HG03280 (cell line): ENCODE results near the gene INPPL1.
"Not testable (repeated sequence)": the region's sequence is repeated elsewhere in the genome, so short reads cannot be mapped to it uniquely, and the experiment has no call there.

Experiments used
- ATAC-seq: cut with Tn5 transposase; IDR thresholded peaks from one replicate; pipeline ENCODE4 v1.9.1; 2021; ENCODE audit warnings: mild to moderate bottlenecking, moderate library complexity; ENCODE audit not compliant: unreplicated experiment

INPPL1 gene

GRCh38 chr11:72241291-72241781 is 16.8 kb downstream of the INPPL1 start:
- ATAC-seq: no peak

DNA sequence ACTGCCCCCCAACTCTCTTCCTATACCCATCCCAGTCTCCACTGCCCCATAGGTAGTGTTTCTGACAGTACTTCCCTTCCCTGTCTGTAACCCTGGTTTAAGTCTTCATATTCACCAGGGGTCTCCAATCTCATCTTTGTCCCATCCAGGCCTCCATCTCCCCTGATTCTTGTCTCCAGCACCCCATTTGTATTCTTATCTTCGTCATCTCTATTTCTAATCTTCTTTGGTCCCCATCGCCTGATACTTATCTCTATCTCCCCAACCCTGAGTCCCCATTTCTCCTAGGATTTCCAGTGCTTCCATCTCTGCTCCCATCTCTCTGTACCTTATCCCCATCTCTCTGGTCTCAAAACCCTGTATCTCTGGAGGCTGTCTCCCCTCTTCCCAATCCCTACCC is 17.6 kb downstream of the INPPL1 start:
- no peak for ATAC-seq

GRCh38 chr11:72243173-72244059 is 18.8 kb downstream of the INPPL1 start:
- no peak for ATAC-seq

- no peak for ATAC-seq
These were observed 19.4 kb downstream of the INPPL1 start, which contains the start of gene PHOX2A for GRCh38 chr11:72244060-72244360. TSS of gene PHOX2A (minus strand) at chr11:72244176. CDS start at chr11:72244004, 172 bp downstream.

DNA sequence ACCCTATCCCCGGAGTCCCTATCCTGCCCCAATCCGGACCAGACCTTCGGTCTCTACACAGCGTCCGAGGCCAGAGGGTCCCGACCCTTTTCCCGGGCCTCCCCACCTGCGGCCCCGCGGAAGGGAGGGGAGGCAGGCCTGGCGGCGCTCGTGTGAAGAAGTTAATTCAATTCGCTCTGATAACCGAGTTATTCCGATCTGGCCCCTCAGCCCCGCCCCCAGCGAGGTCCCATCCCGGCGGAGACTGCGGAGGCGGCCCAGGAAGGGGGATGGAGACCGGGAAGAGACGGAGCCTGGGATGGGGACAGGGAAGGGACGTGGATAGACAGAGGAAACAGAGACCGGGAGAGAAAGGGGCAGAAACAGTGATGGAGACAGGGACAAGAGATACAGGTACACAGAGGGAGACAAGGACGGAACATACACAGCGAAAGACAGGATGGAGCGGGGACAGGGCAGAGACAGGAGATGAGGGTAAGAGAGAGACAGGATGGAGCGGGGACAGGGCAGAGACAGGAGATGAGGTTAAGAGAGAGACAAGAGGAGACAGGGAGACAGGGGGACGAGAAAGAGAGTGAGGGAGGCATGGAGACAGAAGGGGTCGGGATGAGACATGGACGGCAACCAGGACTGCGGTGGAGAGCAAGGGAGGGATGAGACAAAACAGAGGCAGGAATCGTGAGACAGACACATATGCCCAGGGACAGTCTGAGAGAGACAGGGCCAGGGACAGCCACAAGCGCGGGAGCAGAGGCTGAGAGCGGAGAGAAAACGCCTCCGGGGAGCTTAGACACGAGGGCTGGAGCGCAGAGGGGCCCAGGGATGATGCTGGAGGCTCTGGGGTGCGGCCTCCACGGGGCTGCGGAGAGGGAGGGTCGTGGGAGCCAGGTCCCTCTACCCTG is 20.0 kb downstream of the INPPL1 start:
- no peak for ATAC-seq

- ATAC-seq: no peak
These were observed 20.8 kb downstream of the INPPL1 start for GRCh38 chr11:72245263-72245816.

DNA sequence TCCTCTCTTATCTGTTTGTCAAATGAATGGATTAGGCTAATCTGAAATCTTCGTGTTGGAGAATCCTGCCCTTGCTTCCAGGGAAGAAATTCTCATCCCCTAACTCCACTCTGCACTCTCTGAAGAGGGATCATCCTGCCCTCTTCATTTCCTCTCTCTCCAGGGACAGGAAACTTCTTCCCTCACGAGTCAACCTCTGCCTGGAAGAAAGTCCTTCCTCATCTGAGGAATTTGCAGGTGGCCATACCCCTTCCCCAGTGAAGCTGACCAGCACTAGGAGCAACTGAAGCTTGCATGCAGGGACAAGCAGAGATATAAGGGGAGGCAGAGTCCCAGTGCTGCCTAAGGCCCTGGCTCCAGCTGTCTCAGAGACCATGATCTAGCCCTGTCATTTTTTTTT is 23.0 kb downstream of the INPPL1 start:
- no peak for ATAC-seq

- ATAC-seq: no peak
These were observed 25.4 kb downstream of the INPPL1 start for GRCh38 chr11:72249961-72250360.

- no peak for ATAC-seq
These were observed 26.3 kb downstream of the INPPL1 start for GRCh38 chr11:72250661-72251464.

GRCh38 chr11:72251614-72252013 is 27.0 kb downstream of the INPPL1 start:
- no peak for ATAC-seq

GRCh38 chr11:72253392-72253791 is 28.8 kb downstream of the INPPL1 start:
- no peak for ATAC-seq

DNA sequence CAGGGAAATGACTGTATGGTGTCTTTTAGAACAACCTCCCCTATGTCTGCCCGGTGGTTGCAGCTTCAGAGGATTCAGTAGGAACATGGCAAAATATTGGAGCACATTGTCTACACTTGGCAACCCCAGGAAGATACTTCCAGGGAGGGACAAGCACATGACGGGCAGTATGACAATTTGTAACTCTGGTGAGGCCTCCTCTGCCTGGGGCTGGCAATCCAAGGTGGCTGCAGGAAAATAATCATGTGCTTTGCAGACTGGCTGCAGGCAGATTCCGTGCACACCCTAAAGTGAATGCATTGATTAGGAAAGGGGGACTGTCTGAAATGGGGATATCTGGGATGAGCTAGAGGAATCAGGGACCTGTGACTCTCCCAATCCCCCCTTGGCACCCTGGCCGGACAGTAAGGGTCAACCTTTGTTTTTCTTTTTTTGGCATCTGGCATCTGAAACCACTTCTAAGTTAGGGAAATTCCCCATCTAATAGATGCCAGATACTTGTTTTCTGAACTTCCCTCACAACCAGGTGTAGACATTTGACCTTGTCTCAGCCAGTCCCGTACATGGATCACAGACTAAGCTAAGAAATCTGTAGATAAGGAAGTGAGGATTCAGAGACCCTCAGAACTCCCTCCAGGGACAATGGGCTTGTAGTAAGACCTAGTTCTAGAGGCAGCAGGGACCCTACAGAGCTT is 29.9 kb downstream of the INPPL1 start:
- ATAC-seq: no peak

DNA sequence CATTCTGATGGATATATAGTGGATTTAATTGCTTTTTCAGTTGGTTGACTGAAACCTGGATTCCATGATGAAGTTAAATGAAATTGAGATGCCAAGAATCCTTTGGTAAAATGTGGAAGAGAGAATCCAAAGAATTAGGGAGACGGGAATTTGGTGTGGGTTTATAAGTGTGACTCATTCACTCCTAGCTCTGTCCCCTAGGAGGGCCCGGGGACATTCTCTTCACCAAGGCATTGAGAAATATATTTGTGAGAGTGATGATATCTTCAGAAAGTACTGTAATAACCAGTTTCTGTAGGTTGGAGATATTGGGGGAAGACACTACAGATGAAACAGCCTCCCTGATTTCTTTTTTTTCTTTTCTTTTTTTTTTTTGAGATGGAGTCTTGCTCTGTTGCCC is 33.0 kb downstream of the INPPL1 start:
- ATAC-seq: no peak

DNA sequence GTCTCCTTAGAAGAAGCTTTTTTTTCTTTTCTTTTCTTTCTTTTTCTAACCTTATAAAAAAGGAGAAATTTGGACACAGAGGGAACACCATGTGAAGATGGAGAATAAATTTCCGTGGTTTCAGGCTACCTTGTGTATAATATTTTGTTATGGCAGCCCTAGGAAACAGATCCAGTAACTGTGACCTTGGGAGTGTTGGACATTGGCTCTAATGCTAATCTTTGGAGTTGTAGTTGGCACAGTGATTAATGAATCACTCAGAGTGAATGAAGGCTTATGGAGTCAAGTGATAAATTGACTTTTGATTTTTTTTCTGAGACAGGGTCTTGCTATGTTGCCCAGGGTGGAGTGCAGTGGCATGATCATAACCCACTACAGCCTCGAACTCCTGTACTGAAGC is 34.9 kb downstream of the INPPL1 start:
- no peak for ATAC-seq

DNA sequence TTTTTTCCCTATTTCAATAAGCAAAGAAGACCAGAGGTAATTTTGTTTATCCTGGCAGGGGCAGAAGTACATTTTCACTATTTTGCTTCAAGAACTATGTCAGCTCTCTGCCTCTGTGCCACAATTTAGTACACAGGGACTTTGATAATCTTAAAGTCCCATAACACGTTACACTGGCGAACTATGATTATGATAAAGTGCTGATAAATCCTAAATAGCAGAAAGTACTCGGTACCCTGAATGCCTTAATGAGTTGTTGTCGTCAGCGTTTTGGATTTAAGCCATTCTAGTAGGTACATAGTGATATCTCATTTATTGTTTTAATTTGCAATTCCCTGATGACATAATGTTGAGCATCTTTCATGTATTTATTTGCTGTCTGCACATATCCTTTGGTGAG is 36.0 kb downstream of the INPPL1 start:
- no peak for ATAC-seq

- ATAC-seq: no peak
These were observed 38.8 kb downstream of the INPPL1 start for GRCh38 chr11:72263361-72263760.

- ATAC-seq: no peak
These were observed 41.4 kb downstream of the INPPL1 start for GRCh38 chr11:72265951-72266350.

DNA sequence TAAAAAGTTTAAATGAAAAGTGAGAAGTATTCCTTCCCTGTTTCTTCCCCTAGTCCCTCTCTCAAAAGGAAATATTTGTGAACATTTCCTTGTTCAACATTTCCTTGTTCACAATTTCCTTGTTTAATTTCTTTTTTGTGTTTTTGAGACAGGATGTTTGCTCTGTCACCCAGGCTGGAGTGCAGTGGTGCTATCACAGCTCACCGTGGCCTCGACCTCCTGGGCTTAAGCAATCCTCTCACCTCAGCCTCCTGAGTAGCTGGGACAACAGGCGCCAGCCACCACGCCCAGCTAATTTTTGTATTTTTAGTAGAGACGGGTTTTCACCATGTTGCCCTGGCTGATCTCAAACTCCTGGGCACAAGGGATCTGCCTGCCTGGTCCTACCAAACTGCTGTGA is 42.4 kb downstream of the INPPL1 start:
- ATAC-seq: not testable (repeated sequence)

DNA sequence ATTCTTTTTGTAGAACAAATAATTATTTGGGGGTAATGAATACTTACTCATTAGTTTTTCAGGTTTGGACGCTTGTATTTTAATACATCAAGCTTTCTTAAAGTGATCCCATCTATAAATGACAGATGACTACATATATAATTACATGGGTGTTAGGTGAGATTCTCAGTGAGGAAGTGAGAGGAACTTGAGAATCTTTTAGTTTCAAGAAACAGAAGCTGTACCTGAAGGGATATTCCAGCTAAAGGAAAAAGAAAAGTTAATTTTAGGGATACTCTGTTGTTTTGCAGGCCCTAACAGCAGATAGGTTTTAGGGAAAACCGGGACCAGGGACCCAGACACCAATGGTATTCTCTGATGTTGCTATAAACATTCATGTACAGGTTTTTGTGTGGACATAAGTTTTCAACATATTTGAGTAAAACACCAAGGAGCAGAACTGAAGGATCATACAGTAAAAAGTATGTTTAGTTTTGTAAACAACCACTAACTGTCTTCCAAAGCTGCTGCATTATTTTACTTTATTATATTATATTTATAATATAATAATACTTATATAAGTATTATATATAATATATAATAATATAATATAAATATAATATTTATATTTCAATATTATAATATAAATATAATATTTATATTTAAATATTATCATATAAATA is 43.5 kb downstream of the INPPL1 start:
- ATAC-seq: no peak
